Forelimb muscle (tissue), 1 donor: Measurements from ENCODE around the gene SV2A. TPM values are rescaled to one million over a fixed set of nuclear protein-coding genes. Genes with fewer than 3 reads are reported as not detected.
A peak's percentile ranks its signal among the peaks of the same experiment; 100 is the strongest.
"Not testable (repeated sequence)": the region's sequence is repeated elsewhere in the genome, so short reads cannot be mapped to it uniquely, and the experiment has no call there.

ENCODE experiments used
- DNase-seq: peaks from one replicate; pipeline ENCODE4 v3.0.0-alpha.2; 2013; ENCODE audit warnings: low read depth
- polyA plus RNA-seq: library from polyadenylated mRNA; unstranded; fragments of 120-200 nt; gene quantifications from one replicate; pipeline ENCODE4 v1.2.1, GENCODE V29; 2013; ENCODE audit not compliant: insufficient read length

The SV2A gene
- polyA plus RNA-seq, 1 donor = 3.1 TPM

DNA sequence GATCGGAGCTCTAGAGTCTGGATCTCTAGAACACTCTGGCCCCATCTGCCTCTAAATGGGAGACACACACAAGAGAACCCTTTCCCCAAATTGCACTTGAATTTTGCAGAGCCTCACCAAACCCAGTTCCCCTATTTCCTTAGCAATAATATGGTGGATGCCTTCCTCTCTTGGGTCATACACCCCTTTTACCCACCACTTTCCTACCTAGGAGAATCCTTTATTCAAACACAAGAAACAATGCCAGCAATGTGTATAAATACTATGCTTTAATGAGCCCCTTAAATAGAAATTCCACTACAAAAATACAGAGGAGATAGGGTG, 10.7 kb upstream of the SV2A start:
- no peak for DNase-seq

DNA sequence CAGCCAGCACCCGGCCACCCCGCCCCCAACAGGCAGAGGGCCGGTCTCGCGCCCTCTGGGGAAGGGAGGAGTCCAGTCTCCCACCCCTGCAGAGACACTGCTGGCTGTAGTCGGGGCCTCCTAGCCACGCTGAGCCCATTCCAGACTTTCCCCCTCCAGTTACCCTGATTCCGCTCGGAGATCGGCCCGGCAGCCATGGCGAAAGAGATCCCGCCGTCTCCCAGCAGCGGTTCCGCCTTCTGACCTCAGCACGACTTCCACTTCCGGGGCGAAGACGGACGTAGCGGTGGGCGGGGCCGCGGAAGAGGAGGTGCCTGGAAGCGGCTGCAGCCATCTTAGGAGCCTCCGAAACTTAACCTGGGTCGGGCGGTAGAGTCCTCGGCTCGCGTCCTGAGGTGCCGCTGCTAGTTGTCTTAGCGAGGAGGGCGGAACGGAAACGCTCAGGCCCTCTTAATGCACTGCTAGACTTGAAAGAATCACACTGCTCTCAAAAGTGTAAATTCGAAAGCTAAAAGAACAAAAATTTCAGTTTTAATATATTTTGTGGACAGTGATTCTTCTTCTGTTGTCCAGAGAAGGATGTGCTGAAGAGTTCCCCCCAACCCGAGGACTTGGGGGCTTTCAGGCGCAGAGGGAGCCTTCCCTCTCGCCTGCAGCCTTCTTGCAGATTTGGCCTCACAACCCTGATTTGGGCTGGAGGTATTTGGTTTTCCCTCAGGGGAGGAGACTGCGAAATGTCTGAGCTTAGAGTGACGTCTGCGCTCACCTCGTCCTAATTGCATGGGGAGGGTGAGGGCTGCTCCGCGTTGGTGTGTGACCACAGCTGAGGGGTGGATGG, 10.1 kb upstream of the SV2A start, which contains the start of gene SF3B4:
SF3B4 (minus strand) TSS at position 241 of the 838 bp plus-strand sequence; CDS start at position 197, 44 bp downstream.
- DNase-seq = peak; percentile 88

DNA sequence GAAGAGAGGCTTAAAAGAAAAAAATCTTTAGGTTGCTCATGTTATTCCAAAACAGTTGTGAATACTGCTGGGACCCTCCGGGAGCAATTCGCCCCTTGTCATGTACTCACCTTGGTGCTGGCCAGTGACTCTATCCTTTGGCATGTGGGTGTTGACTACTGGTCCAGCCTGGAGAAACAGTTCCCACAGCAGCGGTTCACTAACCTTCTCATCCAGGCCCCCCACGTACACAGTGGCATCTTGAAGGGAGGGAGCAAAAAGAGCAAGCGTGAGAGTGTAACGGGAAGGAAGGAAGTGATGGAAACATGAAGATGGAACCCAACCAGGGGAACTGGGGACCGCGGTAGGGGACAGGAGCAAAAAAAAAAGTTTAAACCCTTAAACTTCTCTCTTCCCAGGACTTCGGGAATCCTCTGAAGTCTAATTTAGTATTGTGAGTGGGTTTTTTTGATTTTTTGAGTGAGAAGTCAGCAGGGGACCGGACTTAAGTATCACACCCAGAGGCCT, 9.5 kb upstream of the SV2A start:
- DNase-seq = no peak

DNA sequence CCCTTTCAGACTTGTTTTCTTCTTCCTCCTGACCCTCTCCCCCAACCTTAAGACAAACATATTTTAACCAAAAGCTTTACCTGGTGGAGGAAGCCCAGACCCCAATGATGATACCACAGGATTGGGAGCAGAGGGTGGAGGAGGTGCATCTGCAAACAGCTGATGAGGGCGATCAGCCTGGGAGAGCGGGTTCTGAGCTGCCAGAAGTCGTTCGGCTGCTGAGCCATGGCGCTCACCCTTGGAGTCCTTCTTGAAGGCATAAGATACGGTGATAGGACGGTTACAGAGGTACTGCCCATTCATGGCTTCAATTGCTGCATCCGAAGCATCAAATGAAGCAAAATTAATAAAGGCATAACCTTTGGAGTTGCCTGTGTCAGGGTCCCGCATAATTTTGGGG, 8.7 kb upstream of the SV2A start:
- DNase-seq = no peak

DNA sequence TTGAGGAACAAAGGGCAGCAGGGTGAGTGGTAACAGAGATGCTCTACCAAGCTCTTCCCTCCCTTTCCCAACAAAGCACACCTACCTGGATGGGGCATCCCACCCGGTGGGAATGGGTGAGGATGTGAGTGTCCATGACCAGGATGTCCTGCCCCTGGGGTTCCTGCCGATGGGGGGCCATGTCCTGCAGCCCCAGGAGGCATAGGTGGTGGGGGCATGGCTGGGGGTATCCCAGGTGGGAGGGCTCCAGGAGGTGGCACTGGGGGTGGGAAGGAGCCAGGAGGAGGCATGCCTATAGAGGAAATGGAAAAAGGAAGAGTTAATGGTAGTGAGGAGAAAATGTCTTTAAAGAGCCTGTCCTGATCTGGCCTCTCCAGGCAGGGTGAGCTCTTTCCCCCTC, 8.1 kb upstream of the SV2A start:
- DNase-seq = no peak

- no peak for DNase-seq
These were observed 7.7 kb upstream of the SV2A start for GRCh38 chr1:149925345-149925744.

- DNase-seq = no peak
These were observed 6.0 kb upstream of the SV2A start for GRCh38 chr1:149923626-149924025.

DNA sequence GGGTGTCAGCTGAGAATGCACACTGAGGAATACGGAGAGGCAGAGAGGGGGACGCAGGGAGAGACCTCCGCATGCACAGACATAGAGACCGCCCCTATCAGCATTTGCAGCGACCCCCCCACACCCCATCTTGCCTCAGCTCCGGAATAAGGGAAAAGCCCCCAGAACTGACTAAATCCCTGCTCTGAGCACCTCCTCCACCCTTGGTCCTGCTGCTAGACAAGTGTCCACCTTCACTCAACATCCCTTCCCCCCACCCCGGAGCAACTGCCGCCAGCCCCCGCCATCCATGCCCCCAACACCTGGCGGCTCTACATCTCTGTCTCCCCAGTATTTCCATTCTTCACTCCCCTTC, 769 bp downstream of the SV2A start:
- DNase-seq = no peak

GRCh38 chr1:149916193-149916897, 1.3 kb downstream of the SV2A start:
- DNase-seq = no peak

GRCh38 chr1:149915429-149916192, 2.0 kb downstream of the SV2A start:
- DNase-seq = no peak

DNA sequence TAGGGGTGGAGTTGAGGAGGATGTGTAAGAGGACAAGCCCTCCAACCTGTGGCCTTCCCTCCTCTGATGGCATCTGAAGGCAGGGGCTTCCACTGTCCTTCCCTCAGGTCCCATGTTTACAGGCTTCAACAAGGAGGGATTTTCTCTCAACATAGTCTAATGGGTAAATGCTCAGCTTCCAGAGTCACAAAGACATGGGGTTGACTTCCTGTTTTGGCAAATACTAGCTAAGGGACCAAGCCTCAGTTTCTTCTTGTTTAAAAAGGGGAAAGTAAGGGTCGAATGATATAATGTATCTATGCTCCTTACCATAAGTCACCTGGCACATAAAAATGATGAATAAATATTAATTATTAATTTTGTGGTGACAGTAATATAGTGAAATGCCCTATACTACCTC, 3.1 kb downstream of the SV2A start:
- no peak for DNase-seq

DNA sequence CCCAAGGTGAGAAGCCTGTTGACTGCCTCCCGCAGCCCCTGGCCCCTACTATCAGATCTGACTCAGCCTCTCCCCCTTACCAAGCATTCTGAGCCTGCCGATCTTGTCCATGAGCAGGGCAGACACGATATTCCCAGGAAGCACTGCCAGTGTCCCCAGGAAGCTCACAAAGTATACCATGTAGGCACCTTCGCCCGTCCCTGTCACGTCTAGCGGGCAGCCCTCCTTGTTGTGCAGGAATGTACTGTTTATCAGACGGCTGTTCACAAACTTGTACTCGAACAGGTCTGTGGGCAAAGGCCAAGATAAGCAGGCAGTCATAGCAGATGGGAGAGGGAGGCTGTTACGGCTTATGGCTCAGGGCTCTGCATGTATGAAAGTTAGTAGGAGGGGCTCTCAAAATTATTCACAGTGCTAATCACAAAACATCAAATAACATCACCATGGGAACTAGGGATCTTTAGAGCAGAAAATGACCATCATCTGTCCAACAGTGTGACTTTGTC, 11.0 kb downstream of the SV2A start:
- no peak for DNase-seq

- DNase-seq = no peak
These were observed 13.7 kb downstream of the SV2A start for GRCh38 chr1:149903836-149904491.

- peak; percentile 91 for DNase-seq
These were observed 18.0 kb downstream of the SV2A start, which contains the start of gene BOLA1 for GRCh38 chr1:149899460-149900284. Gene BOLA1 (plus strand): TSS chr1:149899568. CDS start chr1:149900060, 492 bp downstream.

DNA sequence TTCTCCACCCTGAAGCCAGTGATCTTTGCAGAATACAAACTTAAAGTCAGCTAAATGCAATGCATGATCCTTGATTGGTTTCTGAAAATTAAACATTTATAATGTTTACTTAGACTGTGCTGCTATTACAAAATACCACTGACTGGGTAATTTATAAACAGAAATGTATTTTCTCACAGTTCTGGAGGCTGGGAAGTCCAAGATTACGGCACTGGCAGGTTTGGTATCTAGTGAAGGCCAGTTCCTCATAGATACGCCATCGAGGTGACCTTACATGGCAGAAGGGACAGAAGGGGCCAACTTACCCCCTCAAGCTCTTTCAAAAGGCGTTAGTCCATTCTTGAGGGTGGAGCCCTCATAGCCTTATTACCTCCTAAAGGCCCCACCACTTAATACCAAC, 21.1 kb downstream of the SV2A start:
- DNase-seq = no peak

GRCh38 chr1:149888999-149889289, 28.7 kb downstream of the SV2A start:
- DNase-seq = peak; percentile 22

- peak; percentile 78 for DNase-seq
These were observed 29.2 kb downstream of the SV2A start for GRCh38 chr1:149888247-149888998.

GRCh38 chr1:149887456-149888246, 30.0 kb downstream of the SV2A start:
- DNase-seq = peak; percentile 98

GRCh38 chr1:149887196-149887455, 30.5 kb downstream of the SV2A start:
- DNase-seq = not testable (repeated sequence)
